Right lobe of liver (tissue), 4 donors: ENCODE results near the gene CNTNAP4.

Experiments
- CTCF ChIP-seq, 4 donors: fragments of 200-600 bp in 3 of 4; fragments of 450-650 bp in 1 of 4; IDR thresholded peaks; one replicate each; pipeline versions ENCODE4 v1.5.1 to v1.8.0; 2016 to 2022; ENCODE audit warnings: antibody characterized with exemption in 4 of 4, mild to moderate bottlenecking in 2 of 4
- POLR2A ChIP-seq: fragments of 450-650 bp; IDR thresholded peaks from one replicate; pipeline ENCODE4 v1.6.1; 2017; ENCODE audit warnings: antibody characterized with exemption, mild to moderate bottlenecking
- donor health status: DM: no; HTN: no; CAD: no.
- donor health status: DM: no; HTN: no; CAD: no.
- donor health status: DM: no; HTN: yes; CAD: no.

- no peak for TF ChIP-seq CTCF (IDR thresholded peaks at IDR 0.05)
- TF ChIP-seq POLR2A: no peak
Measured at GRCh38 chr16:76378020-76378419, 100.8 kb downstream of the CNTNAP4 start.
